H1 (cell line): ENCODE measurements around the gene DNER. TPM values are rescaled to one million over a fixed set of nuclear protein-coding genes. Genes with fewer than 3 reads are reported as not detected.

Source experiments
- CTCF ChIA-PET: fragments of 300-600 bp; sonication (Branson Sonifier 250); formaldehyde crosslinking; loops from one replicate; lab custom pipeline; 2021; ENCODE audit not compliant: partially characterized antibody; lab: Charles Lee
- POLR2A ChIA-PET: fragments of 300-600 bp; sonication (Branson Sonifier 250); formaldehyde crosslinking; loops from one replicate; lab custom pipeline; 2021; ENCODE audit warnings: inconsistent platforms; ENCODE audit not compliant: partially characterized antibody; lab: Charles Lee
- DNase-seq, 2 experiments: peaks; one replicate each; pipeline versions ENCODE4 v3.0.0 to v3.0.0-alpha.2; 2010 to 2022; ENCODE audit warnings: low spot score in 2 of 2, low read depth in 1 of 2, mixed read lengths in 1 of 2
- FAIRE-seq: peaks from 2 replicates; lab custom pipeline; 2011; peaks lifted over from hg19 to GRCh38; lab: Jason Lieb, UNC
- H2AFZ ChIP-seq: 2 replicates; pipeline ENCODE4 v1.8.1; 2012; ENCODE audit warnings: low read length, inconsistent platforms
- H2AK5ac ChIP-seq: 2 replicates; pipeline ENCODE4 v1.6.1; 2013; ENCODE audit warnings: low read depth, low read length
- H2BK120ac ChIP-seq: replicated peaks from 2 replicates; pipeline ENCODE3; 2013; ENCODE audit warnings: low read depth, low read length, inconsistent platforms
- H2BK12ac ChIP-seq: 2 replicates; pipeline ENCODE4 v1.6.1; 2013; ENCODE audit warnings: low read depth, low read length
- H2BK15ac ChIP-seq: 2 replicates; pipeline ENCODE4 v1.6.1; 2013; ENCODE audit warnings: low read length
- H2BK20ac ChIP-seq: 2 replicates; pipeline ENCODE4 v1.6.1; 2013; ENCODE audit warnings: low read length
- H2BK5ac ChIP-seq: 2 replicates; pipeline ENCODE4 v1.6.1; 2013; ENCODE audit warnings: low read depth, low read length
- H3K14ac ChIP-seq: 2 replicates; pipeline ENCODE4 v1.6.1; 2013; ENCODE audit warnings: inconsistent platforms; ENCODE audit not compliant: insufficient read length
- H3K18ac ChIP-seq: 2 replicates; pipeline ENCODE4 v1.6.1; 2013; ENCODE audit warnings: low read length; ENCODE audit errors: extremely low read depth
- H3K23ac ChIP-seq: 2 replicates; pipeline ENCODE4 v1.6.1; 2013; ENCODE audit warnings: inconsistent platforms; ENCODE audit not compliant: insufficient read length
- H3K23me2 ChIP-seq: 2 replicates; pipeline ENCODE4 v1.6.1; 2013; ENCODE audit warnings: low read depth, low read length
- H3K27ac ChIP-seq: 2 replicates; pipeline ENCODE4 v1.6.1; 2011; ENCODE audit warnings: low read depth, low read length, inconsistent platforms
- H3K27me3 ChIP-seq, 4 experiments: replicated peaks in 1 of 4; 1 replicate in 1 of 4; 2 replicates in 3 of 4; pipeline versions ENCODE4 v1.6.1 to v1.8.1; 2011 to 2013; ENCODE audit warnings: low read length in 3 of 4, mild to moderate bottlenecking in 3 of 4, inconsistent platforms in 2 of 4, mixed read lengths in 2 of 4, moderate library complexity in 1 of 4; ENCODE audit not compliant: control insufficient read depth in 3 of 4, insufficient read depth in 3 of 4; ENCODE audit errors: extremely low read depth in 1 of 4
- H3K36me3 ChIP-seq, 4 experiments: 2 replicates each; pipeline versions ENCODE4 v1.6.1 to v1.8.1; 2011 to 2013; ENCODE audit warnings: mild to moderate bottlenecking in 4 of 4, low read length in 3 of 4, moderate library complexity in 2 of 4, control low read depth in 1 of 4, inconsistent platforms in 1 of 4; ENCODE audit not compliant: insufficient read depth in 4 of 4, control insufficient read depth in 2 of 4
- H3K4ac ChIP-seq: replicated peaks from 2 replicates; pipeline ENCODE3; 2013; ENCODE audit warnings: low read length, low read depth, mixed read lengths, inconsistent platforms; ENCODE audit not compliant: insufficient read length
- H3K4me1 ChIP-seq, 4 experiments: replicated peaks in 1 of 4; 1 replicate in 1 of 4; 2 replicates in 3 of 4; pipeline versions ENCODE4 v1.6.1 to v1.8.1; 2011 to 2013; ENCODE audit warnings: low read length in 3 of 4, inconsistent platforms in 2 of 4, mixed read lengths in 1 of 4; ENCODE audit not compliant: insufficient read depth in 4 of 4, control insufficient read depth in 3 of 4
- H3K4me2 ChIP-seq, 2 experiments: 2 replicates each; pipeline versions ENCODE4 v1.6.1 to v1.8.1; 2011 to 2013; ENCODE audit warnings: low read depth in 2 of 2, low read length in 2 of 2, control low read depth in 1 of 2, inconsistent platforms in 1 of 2, mild to moderate bottlenecking in 1 of 2; ENCODE audit not compliant: insufficient read depth in 1 of 2
- H3K4me3 ChIP-seq, 4 experiments: fragments of 200-600, 300-600 bp in 1 of 4; sonication (generic), shearing (Covaris generic), sonication (Bioruptor Twin) in 1 of 4; 2 replicates each; pipeline versions ENCODE4 v1.5.1 to v1.8.1; 2011 to 2016; ENCODE audit warnings: low read length in 4 of 4, low read depth in 3 of 4, control low read depth in 2 of 4, inconsistent platforms in 2 of 4, mild to moderate bottlenecking in 2 of 4, mixed read lengths in 1 of 4, moderate library complexity in 1 of 4; ENCODE audit not compliant: insufficient read depth in 2 of 4; ENCODE audit errors: extremely low read depth in 1 of 4
- H3K56ac ChIP-seq: replicated peaks from 2 replicates; pipeline ENCODE3; 2013; ENCODE audit warnings: low read depth, mild to moderate bottlenecking, mixed read lengths, low read length, inconsistent platforms; ENCODE audit not compliant: insufficient read length
- H3K79me1 ChIP-seq: 2 replicates; pipeline ENCODE4 v1.6.1; 2013; ENCODE audit warnings: low read depth, low read length, control low read depth
- H3K79me2 ChIP-seq, 2 experiments: 2 replicates each; pipeline versions ENCODE4 v1.6.1 to v1.8.1; 2012 to 2013; ENCODE audit warnings: low read length in 2 of 2, mild to moderate bottlenecking in 2 of 2, inconsistent platforms in 1 of 2; ENCODE audit not compliant: insufficient read depth in 2 of 2, control insufficient read depth in 1 of 2
- H3K9ac ChIP-seq, 4 experiments: replicated peaks in 1 of 4; 1 replicate in 1 of 4; 2 replicates in 3 of 4; pipeline versions ENCODE4 v1.6.1 to v1.8.1; 2011 to 2013; ENCODE audit warnings: low read depth in 3 of 4, low read length in 3 of 4, control low read depth in 2 of 4, mild to moderate bottlenecking in 2 of 4, moderate library complexity in 2 of 4, inconsistent platforms in 1 of 4; ENCODE audit errors: extremely low read depth in 1 of 4
- H3K9me3 ChIP-seq, 2 experiments: 2 replicates each; pipeline versions ENCODE4 v1.6.1 to v1.8.1; 2012 to 2013; ENCODE audit warnings: mild to moderate bottlenecking in 2 of 2, moderate library complexity in 2 of 2, control low read depth in 1 of 2, inconsistent platforms in 1 of 2, low read depth in 1 of 2, low read length in 1 of 2, mixed read lengths in 1 of 2; ENCODE audit not compliant: insufficient read depth in 2 of 2
- H4K20me1 ChIP-seq, 2 experiments: replicated peaks in 1 of 2; 2 replicates each; pipeline versions ENCODE3 to v1.8.1; 2011 to 2013; ENCODE audit warnings: inconsistent platforms in 2 of 2, low read length in 2 of 2, mild to moderate bottlenecking in 1 of 2; ENCODE audit not compliant: insufficient read depth in 2 of 2, control insufficient read depth in 1 of 2
- H4K5ac ChIP-seq: 2 replicates; pipeline ENCODE4 v1.6.1; 2013; ENCODE audit warnings: low read length, low read depth, mixed read lengths, inconsistent platforms; ENCODE audit not compliant: insufficient read length
- H4K8ac ChIP-seq: 2 replicates; pipeline ENCODE4 v1.8.0; 2013; ENCODE audit warnings: mild to moderate bottlenecking, moderate library complexity, low read length, inconsistent platforms; ENCODE audit not compliant: insufficient read depth; ENCODE audit errors: extremely low read depth
- H4K91ac ChIP-seq: replicated peaks from 2 replicates; pipeline ENCODE3; 2013; ENCODE audit warnings: low read length, mixed read lengths, inconsistent platforms; ENCODE audit not compliant: insufficient read length
- CBX5 ChIP-seq: fragments of 300-800, 300-1000 bp; sonication (generic); IDR thresholded peaks from 2 replicates; pipeline ENCODE4 v1.7.1; 2016; ENCODE audit warnings: antibody characterized with exemption, low read length, low read depth
- CTBP2 ChIP-seq: IDR thresholded peaks from 2 replicates; pipeline ENCODE4 v1.7.0; 2011; ENCODE audit warnings: borderline replicate concordance, mild to moderate bottlenecking, moderate library complexity, mixed read lengths, low read length; ENCODE audit not compliant: insufficient read depth, insufficient read length
- FOSL1 ChIP-seq: IDR thresholded peaks from 2 replicates; pipeline ENCODE4 v1.6.1; 2011; ENCODE audit warnings: mild to moderate bottlenecking, low read depth, low read length, moderate library complexity; ENCODE audit not compliant: insufficient read depth
- KDM5A ChIP-seq: fragments of 200-600 bp; IDR thresholded peaks from 2 replicates; pipeline ENCODE4 v1.7.1; 2012; ENCODE audit warnings: mild to moderate bottlenecking, low read length, inconsistent platforms, mixed read lengths
- SUZ12 ChIP-seq: fragments of 200-600 bp; sonication (generic); IDR thresholded peaks from 2 replicates; pipeline ENCODE4 v1.6.1; 2012; ENCODE audit warnings: mild to moderate bottlenecking, inconsistent platforms, low read length, moderate library complexity, mixed read lengths
- TBP ChIP-seq: IDR thresholded peaks from 2 replicates; pipeline ENCODE4 v1.6.1; 2011; ENCODE audit warnings: low read depth, low read length, improper control_type of control experiment
- WGBS, 2 experiments: shearing (Covaris generic) in 1 of 2; methylation state at CpG; one replicate each; pipeline versions ENCODE4 v1.1.6 to v1.1.7; 2013 to 2015; ENCODE audit warnings: low lambda C conversion rate in 2 of 2, mixed read lengths in 2 of 2, inconsistent platforms in 1 of 2, low coverage in 1 of 2, missing lambda C conversion rate in 1 of 2; ENCODE audit not compliant: insufficient replicate concordance in 2 of 2, insufficient coverage in 1 of 2, insufficient read length in 1 of 2; ENCODE audit errors: extremely low coverage in 1 of 2, missing lambda C conversion rate in 1 of 2; 5-methylcytosine and 5-hydroxymethylcytosine counted together
- polyA plus RNA-seq, 7 experiments: library from polyadenylated mRNA; depleted of rRNA in 3 of 7; stranded (reverse) in 5 of 7; unstranded in 2 of 7; fragments of >200 nt in 5 of 7; fragments of 200-250 nt in 2 of 7; gene quantifications; 1 replicate in 5 of 7; 2 replicates in 1 of 7; 4 replicates in 1 of 7; pipeline versions ENCODE4 v1.2.1 to v1.2.3, GENCODE V29; 2011 to 2013; ENCODE audit warnings: missing spikeins in 2 of 7, mixed read lengths in 2 of 7
- total RNA-seq: library from RNA; stranded (reverse); fragmentation: NEBNext Ultra II Directional; extraction: Animal tissue kit (Norgen Biotek cat#: 25700); gene quantifications from 2 replicates; pipeline ENCODE4 v1.2.1, GENCODE V29; 2021
- TF ChIP-seq, protein P1 (sequence below): IDR thresholded peaks from 2 replicates; pipeline ENCODE4 v1.6.1; 2011; ENCODE audit warnings: low read length, improper control_type of control experiment

DNER gene
- total and polyA plus RNA-seq, 2 of the 8 experiments (the other 6 are each of a cell fraction or from before 2014, with no cell fraction given) = 6.8 to 16.3 TPM

DNA sequence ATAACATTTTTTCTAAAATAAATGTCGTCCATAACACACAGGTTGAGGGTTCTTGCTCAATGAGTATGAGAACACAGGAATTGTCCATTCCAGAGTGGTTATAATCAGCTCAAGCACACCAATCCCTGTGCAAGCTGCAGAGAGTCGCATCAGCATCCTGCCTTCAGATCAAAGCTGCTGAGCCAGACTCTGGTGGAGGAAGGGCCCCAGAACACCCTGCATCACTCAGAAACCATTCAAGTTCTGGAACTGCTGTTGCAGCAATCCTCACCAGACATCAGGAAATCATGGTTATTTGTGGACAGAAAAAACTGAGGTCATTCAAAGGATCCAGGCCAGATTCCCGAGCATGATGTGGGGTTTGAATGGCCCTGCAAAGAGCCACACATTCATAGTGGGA, 44.5 kb downstream of the DNER start:
- no peaks in the 10 kb centered on the region for H3K79me2 ChIP-seq
- ChIA-PET CTCF (no interaction called here), POLR2A (no interaction called here)
- H2BK5ac ChIP-seq = no peak overlapping the region
- H3K23ac ChIP-seq = no peak overlapping the region
- H3K56ac ChIP-seq = no peak overlapping the region
- no peak overlapping the region for H3K27ac ChIP-seq
- H4K91ac ChIP-seq = no peak overlapping the region
- no peak overlapping the region for H3K9ac ChIP-seq
- no peak overlapping the region for H3K14ac ChIP-seq
- H3K36me3 ChIP-seq = no peaks in the 10 kb centered on the region
- H3K23me2 ChIP-seq = no peaks in the 10 kb centered on the region
- DNase-seq (no peak), FAIRE-seq (no peak)
- no peaks in the 10 kb centered on the region for H3K4me1 ChIP-seq
- TF ChIP-seq FOSL1 = no peak
- TF ChIP-seq CTBP2 = no peak
- TF ChIP-seq CBX5 = no peak
- TF ChIP-seq, protein P1, sequence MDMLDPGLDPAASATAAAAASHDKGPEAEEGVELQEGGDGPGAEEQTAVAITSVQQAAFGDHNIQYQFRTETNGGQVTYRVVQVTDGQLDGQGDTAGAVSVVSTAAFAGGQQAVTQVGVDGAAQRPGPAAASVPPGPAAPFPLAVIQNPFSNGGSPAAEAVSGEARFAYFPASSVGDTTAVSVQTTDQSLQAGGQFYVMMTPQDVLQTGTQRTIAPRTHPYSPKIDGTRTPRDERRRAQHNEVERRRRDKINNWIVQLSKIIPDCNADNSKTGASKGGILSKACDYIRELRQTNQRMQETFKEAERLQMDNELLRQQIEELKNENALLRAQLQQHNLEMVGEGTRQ = no peak
- TF ChIP-seq TBP = no peak
- no peak for TF ChIP-seq SUZ12
- no peak for TF ChIP-seq KDM5A
- H4K8ac ChIP-seq = no peak overlapping the region; the same call in 1 of the 2 replicates
- no peaks in the 10 kb centered on the region for H3K79me1 ChIP-seq
- no peak overlapping the region for H4K5ac ChIP-seq
- no peaks in the 10 kb centered on the region for H3K27me3 ChIP-seq
- H3K9me3 ChIP-seq = no peaks in the 10 kb centered on the region
- no peak overlapping the region for H3K4me3 ChIP-seq
- WGBS, 2 experiments = 94% methylated on average over 3 of the region's 3 CpGs; no CpG with 5 or more reads in 1 of the 2 experiments
- H2BK20ac ChIP-seq = no peak overlapping the region
- H2BK120ac ChIP-seq = no peak overlapping the region
- H2BK15ac ChIP-seq = no peak overlapping the region
- H4K20me1 ChIP-seq = no peaks in the 10 kb centered on the region
- no peak overlapping the region for H3K4me2 ChIP-seq
- H2AFZ ChIP-seq = no peak overlapping the region
- H2AK5ac ChIP-seq = no peak overlapping the region
- no peak overlapping the region for H3K18ac ChIP-seq
- H3K4ac ChIP-seq = no peak overlapping the region
- H2BK12ac ChIP-seq = no peak overlapping the region
